Neutrophil (primary cell): ENCODE results near the gene ITGB5.
"Not testable (repeated sequence)": the region's sequence is repeated elsewhere in the genome, so short reads cannot be mapped to it uniquely, and the experiment has no call there.

ENCODE experiments used
- H3K27ac ChIP-seq: fragments of 200-600 bp; sonication (generic); 2 replicates; pipeline ENCODE4 v1.5.1; 2016; ENCODE audit warnings: mild to moderate bottlenecking, moderate library complexity
- H3K27me3 ChIP-seq: fragments of 200-600 bp; sonication (generic); 2 replicates; pipeline ENCODE4 v1.6.0; 2016; ENCODE audit warnings: mild to moderate bottlenecking
- H3K36me3 ChIP-seq: fragments of 200-600 bp; sonication (generic); 2 replicates; pipeline ENCODE4 v1.5.1; 2017
- H3K4me1 ChIP-seq, 2 experiments: fragments of 200-600 bp in 1 of 2; sonication (generic) in 1 of 2; 1 replicate in 1 of 2; 2 replicates in 1 of 2; pipeline versions ENCODE4 v1.5.1 to v1.6.1; 2013 to 2016; ENCODE audit warnings: low read depth in 1 of 2, low read length in 1 of 2, mild to moderate bottlenecking in 1 of 2, moderate library complexity in 1 of 2; ENCODE audit not compliant: control insufficient read depth in 1 of 2, insufficient read depth in 1 of 2
- H3K4me3 ChIP-seq, 2 experiments: fragments of 200-600 bp in 1 of 2; sonication (generic) in 1 of 2; 1 replicate in 1 of 2; 2 replicates in 1 of 2; pipeline ENCODE4 v1.5.1; 2013 to 2016; ENCODE audit warnings: low read depth in 1 of 2, low read length in 1 of 2, mild to moderate bottlenecking in 1 of 2, moderate library complexity in 1 of 2
- H3K9me3 ChIP-seq: fragments of 200-600 bp; sonication (generic); 2 replicates; pipeline ENCODE4 v1.5.1; 2016
- TF ChIP-seq, protein P1 (sequence below): fragments of 200-600 bp; sonication (generic); IDR thresholded peaks from 2 replicates; pipeline ENCODE4 v1.5.1; 2016; ENCODE audit warnings: antibody characterized with exemption

Gene ITGB5

DNA sequence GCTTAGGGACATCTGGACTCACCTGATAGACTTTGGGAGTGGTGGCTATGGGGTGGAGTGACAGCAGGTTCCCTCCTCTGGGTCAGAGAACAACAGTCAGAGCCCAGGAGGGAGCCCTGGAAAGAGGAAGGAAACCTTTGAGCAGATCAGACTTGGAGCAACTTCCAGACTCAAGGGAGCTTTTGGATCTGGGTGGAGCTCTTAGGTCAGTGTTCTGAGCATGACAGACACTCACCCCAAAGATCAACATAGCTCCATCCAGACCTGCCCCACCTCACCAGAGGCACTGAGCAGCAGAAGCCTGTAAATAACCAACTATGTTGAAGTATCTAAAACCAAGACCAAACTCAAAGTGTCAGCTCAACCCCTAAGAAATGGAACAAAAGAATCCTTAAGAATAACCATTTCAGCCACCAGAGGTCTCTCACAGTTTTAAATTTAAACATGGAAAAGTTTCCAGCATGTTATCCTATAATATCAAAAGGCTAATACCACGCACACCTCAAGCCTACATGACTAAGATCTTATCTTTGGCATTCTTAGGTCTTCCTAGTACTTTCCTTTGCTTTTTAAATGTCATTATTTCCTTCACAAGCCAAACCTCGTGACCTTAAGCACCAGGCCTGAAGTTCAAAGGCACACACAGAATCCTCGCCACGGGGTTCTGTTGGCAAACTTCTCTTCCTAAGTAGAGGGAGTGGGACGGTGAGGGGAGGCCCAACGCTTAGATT lies 100.5 kb downstream of the ITGB5 start:
- Histone ChIP-seq H3K27ac (no peak overlapping the region), H3K36me3 (no peaks in the 10 kb centered on the region)
- TF ChIP-seq, protein P1, sequence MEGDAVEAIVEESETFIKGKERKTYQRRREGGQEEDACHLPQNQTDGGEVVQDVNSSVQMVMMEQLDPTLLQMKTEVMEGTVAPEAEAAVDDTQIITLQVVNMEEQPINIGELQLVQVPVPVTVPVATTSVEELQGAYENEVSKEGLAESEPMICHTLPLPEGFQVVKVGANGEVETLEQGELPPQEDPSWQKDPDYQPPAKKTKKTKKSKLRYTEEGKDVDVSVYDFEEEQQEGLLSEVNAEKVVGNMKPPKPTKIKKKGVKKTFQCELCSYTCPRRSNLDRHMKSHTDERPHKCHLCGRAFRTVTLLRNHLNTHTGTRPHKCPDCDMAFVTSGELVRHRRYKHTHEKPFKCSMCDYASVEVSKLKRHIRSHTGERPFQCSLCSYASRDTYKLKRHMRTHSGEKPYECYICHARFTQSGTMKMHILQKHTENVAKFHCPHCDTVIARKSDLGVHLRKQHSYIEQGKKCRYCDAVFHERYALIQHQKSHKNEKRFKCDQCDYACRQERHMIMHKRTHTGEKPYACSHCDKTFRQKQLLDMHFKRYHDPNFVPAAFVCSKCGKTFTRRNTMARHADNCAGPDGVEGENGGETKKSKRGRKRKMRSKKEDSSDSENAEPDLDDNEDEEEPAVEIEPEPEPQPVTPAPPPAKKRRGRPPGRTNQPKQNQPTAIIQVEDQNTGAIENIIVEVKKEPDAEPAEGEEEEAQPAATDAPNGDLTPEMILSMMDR: no peak

DNA sequence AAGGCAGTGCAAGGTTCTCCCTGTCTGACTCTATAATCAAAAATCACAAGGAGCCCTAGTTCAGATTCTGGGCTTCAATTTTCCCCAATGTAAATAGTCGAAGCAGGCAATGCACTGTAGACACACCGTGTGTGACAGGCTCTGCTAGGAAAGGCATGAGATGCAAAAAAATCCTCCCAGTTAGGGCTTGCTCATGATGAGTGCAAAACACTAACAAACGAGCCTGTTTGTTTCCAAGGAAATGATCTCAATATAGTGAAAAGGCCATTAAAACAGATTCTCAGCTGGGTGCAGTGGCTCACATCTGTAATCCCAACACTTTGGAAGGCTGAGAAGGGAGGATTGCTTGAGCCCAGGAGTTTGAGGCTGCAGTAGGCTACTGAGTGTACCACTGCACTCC lies 101.2 kb downstream of the ITGB5 start:
- H3K9me3 ChIP-seq: no peaks in the 10 kb centered on the region
- TF ChIP-seq, protein P1: no peak
- H3K27me3 ChIP-seq: peaks cover 17% of the 10 kb centered on the region
- H3K4me1 ChIP-seq: no peaks in the 10 kb centered on the region
- no peak overlapping the region for H3K27ac ChIP-seq
- no peaks in the 10 kb centered on the region for H3K36me3 ChIP-seq
- no peak overlapping the region for H3K4me3 ChIP-seq

More for the DNA sequence above, 100.5 kb downstream of the ITGB5 start:
- no peak overlapping the region for H3K4me3 ChIP-seq
- no peaks in the 10 kb centered on the region for H3K4me1 ChIP-seq
- H3K27me3 ChIP-seq: peaks cover 21% of the 10 kb centered on the region
- no peaks in the 10 kb centered on the region for H3K9me3 ChIP-seq

DNA sequence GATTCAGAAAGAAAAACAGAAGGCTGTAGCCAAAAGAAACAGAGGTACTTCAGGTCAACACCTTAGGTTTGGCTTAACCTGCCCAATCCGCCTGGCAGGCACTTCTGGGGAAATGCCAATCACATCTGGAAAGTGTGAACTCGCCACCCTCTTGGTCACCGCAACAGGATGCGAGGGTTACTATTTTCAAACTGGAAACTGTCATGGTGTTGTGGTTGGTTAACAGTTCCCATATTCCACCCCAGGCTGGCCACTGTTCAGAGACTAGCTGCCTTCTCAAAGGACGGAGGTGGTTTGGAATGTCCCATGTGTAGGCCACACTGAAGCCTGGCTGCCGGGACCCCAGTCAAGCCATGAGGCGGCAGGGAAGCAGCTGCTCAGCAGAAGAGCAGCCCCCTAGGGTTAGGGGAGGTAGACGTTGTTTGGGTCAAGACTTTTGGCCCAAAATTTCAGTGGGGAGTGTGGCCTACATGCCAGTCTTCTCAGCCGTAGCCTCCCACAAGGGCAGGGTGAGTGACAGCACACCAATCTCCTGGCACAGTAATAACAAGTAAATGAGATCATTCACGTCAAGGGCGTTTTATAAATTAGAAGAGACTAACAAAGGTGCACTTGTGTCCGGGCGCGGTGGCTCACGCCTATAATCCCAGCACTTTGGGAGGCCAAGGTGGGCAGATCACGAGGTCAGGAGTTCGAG lies 102.3 kb downstream of the ITGB5 start:
- Histone ChIP-seq H3K36me3 (no peaks in the 10 kb centered on the region), H3K4me3 (no peak overlapping the region), H3K9me3 (no peaks in the 10 kb centered on the region), H3K27ac (no peak overlapping the region), H3K27me3 (peaks cover 14% of the 10 kb centered on the region), H3K4me1 (no peaks in the 10 kb centered on the region)
- TF ChIP-seq, protein P1: no peak

DNA sequence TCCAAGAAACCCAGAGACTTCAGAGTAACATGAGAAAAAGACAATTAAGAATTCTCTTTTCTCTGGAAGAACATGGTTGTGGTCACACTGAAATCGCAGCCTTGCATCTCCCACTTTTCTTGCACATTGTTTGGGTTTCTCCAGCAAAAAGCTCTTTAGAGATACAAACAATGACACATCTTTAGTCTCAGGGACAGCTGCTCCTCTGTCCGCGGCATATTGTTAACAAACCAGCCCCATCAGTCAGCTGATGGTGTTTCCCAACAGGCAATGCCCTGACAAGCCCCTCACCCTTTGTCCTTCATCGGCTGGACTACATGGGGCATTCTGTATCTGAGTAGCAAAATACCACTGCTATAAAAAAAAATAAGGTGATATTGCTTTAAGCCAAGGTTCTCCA lies 103.5 kb downstream of the ITGB5 start:
- peaks cover 14% of the 10 kb centered on the region for H3K27me3 ChIP-seq
- no peaks in the 10 kb centered on the region for H3K36me3 ChIP-seq
- no peak overlapping the region for H3K4me3 ChIP-seq
- H3K9me3 ChIP-seq: no peaks in the 10 kb centered on the region
- H3K27ac ChIP-seq: no peak overlapping the region
- TF ChIP-seq, protein P1: no peak
- H3K4me1 ChIP-seq: no peaks in the 10 kb centered on the region

DNA sequence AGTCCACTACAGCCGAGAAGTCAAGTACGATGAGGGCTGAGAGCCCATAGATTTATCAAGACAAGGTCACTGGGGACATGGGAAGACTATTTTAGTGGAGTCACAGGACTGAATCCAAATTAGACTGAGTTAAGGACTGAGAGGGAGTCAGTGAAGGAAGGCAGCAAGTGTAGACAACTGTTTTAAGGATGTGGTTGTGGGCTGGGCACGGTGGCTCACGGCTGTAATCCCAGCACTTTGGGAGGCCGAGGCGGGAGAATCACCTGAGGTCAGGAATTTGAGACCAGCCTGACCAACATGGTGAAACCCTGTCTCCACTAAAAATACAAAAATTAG lies 104.8 kb downstream of the ITGB5 start:
- H3K27ac ChIP-seq, H3K36me3 ChIP-seq, H3K4me1 ChIP-seq, H3K9me3 ChIP-seq, H3K4me3 ChIP-seq: not testable (repeated sequence)
- peaks cover 14% of the 10 kb centered on the region for H3K27me3 ChIP-seq
